ENCODE results near the gene EXOG.

EXOG gene

GRCh38 chr3:38496131-38496910, at the start of gene EXOG:
EXOG (plus strand) TSS chr3:38496340; CDS start chr3:38496368, 28 bp downstream.
- peaks cover 4% of the 10 kb centered on the region for H3K36me3 Mint-ChIP-seq
- ATAC-seq = peak; percentile 95
- peak within 1 kb of the TSS; percentile 88 for H3K27ac Mint-ChIP-seq
- no peaks in the 10 kb centered on the region for H3K9me3 Mint-ChIP-seq
- H3K27me3 Mint-ChIP-seq = no peaks in the 10 kb centered on the region
- H3K4me3 Mint-ChIP-seq = peak within 1 kb of the TSS; percentile 90
- peaks cover 8% of the 10 kb centered on the region for H3K4me1 Mint-ChIP-seq

- no peaks in the 10 kb centered on the region for H3K4me1 Mint-ChIP-seq
- no peak for ATAC-seq
- H3K36me3 Mint-ChIP-seq = no peaks in the 10 kb centered on the region
- peaks cover 40% of the 10 kb centered on the region for H3K27me3 Mint-ChIP-seq
- no peak overlapping the region for H3K27ac Mint-ChIP-seq
- H3K9me3 Mint-ChIP-seq = no peaks in the 10 kb centered on the region
- no peak overlapping the region for H3K4me3 Mint-ChIP-seq
Measured at GRCh38 chr3:38446812-38447211, 49.3 kb upstream of the EXOG start.

GRCh38 chr3:38450853-38451252, 45.3 kb upstream of the EXOG start:
- Mint-ChIP-seq H3K4me3 (no peak overlapping the region), H3K27me3 (peaks cover 42% of the 10 kb centered on the region), H3K27ac (no peak overlapping the region), H3K9me3 (no peaks in the 10 kb centered on the region), H3K4me1 (peaks cover 20% of the 10 kb centered on the region), H3K36me3 (no peaks in the 10 kb centered on the region)
- no peak for ATAC-seq

- H3K36me3 Mint-ChIP-seq = no peaks in the 10 kb centered on the region
- peak; percentile 70 for ATAC-seq
- H3K4me3 Mint-ChIP-seq = peak within 1 kb of the TSS; percentile 94
- H3K27ac Mint-ChIP-seq = peak within 1 kb of the TSS; percentile 66
- H3K9me3 Mint-ChIP-seq = no peaks in the 10 kb centered on the region
- peaks cover 25% of the 10 kb centered on the region for H3K4me1 Mint-ChIP-seq
- H3K27me3 Mint-ChIP-seq = peaks cover 27% of the 10 kb centered on the region
Measured at GRCh38 chr3:38453075-38453912, 42.8 kb upstream of the EXOG start, which contains the start of gene ACVR2B. ACVR2B (plus strand) TSS chr3:38453890; CDS start chr3:38454323, 433 bp downstream.

- ATAC-seq = no peak
- peak overlapping the region; percentile 94 for H3K4me3 Mint-ChIP-seq
- no peak overlapping the region for H3K27ac Mint-ChIP-seq
- no peaks in the 10 kb centered on the region for H3K9me3 Mint-ChIP-seq
- peaks cover 25% of the 10 kb centered on the region for H3K4me1 Mint-ChIP-seq
- no peaks in the 10 kb centered on the region for H3K36me3 Mint-ChIP-seq
- H3K27me3 Mint-ChIP-seq = peaks cover 27% of the 10 kb centered on the region
Measured at GRCh38 chr3:38453913-38454177, 42.3 kb upstream of the EXOG start.

- Mint-ChIP-seq H3K4me1 (peaks cover 25% of the 10 kb centered on the region), H3K4me3 (peak overlapping the region; percentile 94), H3K27me3 (peaks cover 27% of the 10 kb centered on the region), H3K36me3 (no peaks in the 10 kb centered on the region), H3K27ac (peak overlapping the region; percentile 66), H3K9me3 (no peaks in the 10 kb centered on the region)
- ATAC-seq = peak; percentile 57
Measured at GRCh38 chr3:38454178-38454883, 41.8 kb upstream of the EXOG start.

GRCh38 chr3:38454884-38455638, 41.1 kb upstream of the EXOG start:
- Mint-ChIP-seq H3K9me3 (no peaks in the 10 kb centered on the region), H3K4me1 (peaks cover 25% of the 10 kb centered on the region), H3K4me3 (peak overlapping the region; percentile 94), H3K36me3 (no peaks in the 10 kb centered on the region), H3K27ac (peak overlapping the region; percentile 66), H3K27me3 (peaks cover 27% of the 10 kb centered on the region)
- peak; percentile 32 for ATAC-seq

- H3K9me3 Mint-ChIP-seq = no peaks in the 10 kb centered on the region
- peaks cover 28% of the 10 kb centered on the region for H3K27me3 Mint-ChIP-seq
- no peaks in the 10 kb centered on the region for H3K36me3 Mint-ChIP-seq
- peak overlapping the region; percentile 94 for H3K4me3 Mint-ChIP-seq
- no peak for ATAC-seq
- H3K4me1 Mint-ChIP-seq = peaks cover 25% of the 10 kb centered on the region
- H3K27ac Mint-ChIP-seq = peak overlapping the region; percentile 14
Measured at GRCh38 chr3:38455639-38456430, 40.3 kb upstream of the EXOG start.

- Mint-ChIP-seq H3K36me3 (no peaks in the 10 kb centered on the region), H3K4me1 (peaks cover 25% of the 10 kb centered on the region), H3K4me3 (no peak overlapping the region), H3K27ac (no peak overlapping the region), H3K9me3 (no peaks in the 10 kb centered on the region), H3K27me3 (peaks cover 16% of the 10 kb centered on the region)
- ATAC-seq = no peak
Measured at GRCh38 chr3:38457111-38458003, 38.8 kb upstream of the EXOG start.

- Mint-ChIP-seq H3K27ac (no peak overlapping the region), H3K4me1 (peaks cover 17% of the 10 kb centered on the region), H3K36me3 (no peaks in the 10 kb centered on the region), H3K4me3 (no peak overlapping the region), H3K9me3 (no peaks in the 10 kb centered on the region), H3K27me3 (peaks cover 6% of the 10 kb centered on the region)
- no peak for ATAC-seq
Measured at GRCh38 chr3:38458796-38459498, 37.2 kb upstream of the EXOG start.

GRCh38 chr3:38459499-38460048, 36.6 kb upstream of the EXOG start:
- peaks cover 13% of the 10 kb centered on the region for H3K4me1 Mint-ChIP-seq
- no peaks in the 10 kb centered on the region for H3K36me3 Mint-ChIP-seq
- no peak overlapping the region for H3K4me3 Mint-ChIP-seq
- ATAC-seq = no peak
- no peak overlapping the region for H3K27ac Mint-ChIP-seq
- H3K27me3 Mint-ChIP-seq = peaks cover 6% of the 10 kb centered on the region
- no peaks in the 10 kb centered on the region for H3K9me3 Mint-ChIP-seq

GRCh38 chr3:38460377-38461270, 35.5 kb upstream of the EXOG start:
- no peak overlapping the region for H3K4me3 Mint-ChIP-seq
- no peak overlapping the region for H3K27ac Mint-ChIP-seq
- H3K9me3 Mint-ChIP-seq = peaks cover 3% of the 10 kb centered on the region
- peaks cover 7% of the 10 kb centered on the region for H3K4me1 Mint-ChIP-seq
- no peak for ATAC-seq
- no peaks in the 10 kb centered on the region for H3K36me3 Mint-ChIP-seq
- H3K27me3 Mint-ChIP-seq = peaks cover 6% of the 10 kb centered on the region
